Tibial artery (tissue), 4 donors: ENCODE results near the gene ZNF524.

Experiments used
- DNase-seq, 2 donors: peaks; one replicate each; pipeline ENCODE4 v3.0.0-alpha.2; 2019
- H3K27ac ChIP-seq, 2 donors: fragments of 200-600 bp; sonication (generic) in 1 of 2; 1 replicate in 1 of 2; 2 replicates in 1 of 2; pipeline ENCODE4 v1.5.1; 2018 to 2019; ENCODE audit warnings: mild to moderate bottlenecking in 1 of 2
- H3K27me3 ChIP-seq, 2 donors: fragments of 200-600 bp; sonication (generic) in 1 of 2; one replicate each; pipeline versions ENCODE4 v1.5.1 to v1.6.0; 2016 to 2019
- H3K36me3 ChIP-seq, 3 donors: fragments of 200-600 bp; sonication (generic) in 2 of 3; one replicate each; pipeline ENCODE4 v1.5.1; 2016 to 2019; ENCODE audit warnings: mild to moderate bottlenecking in 2 of 3
- H3K4me1 ChIP-seq, 4 donors: fragments of 200-600 bp; sonication (generic) in 2 of 4; 1 replicate in 3 of 4; 2 replicates in 1 of 4; pipeline ENCODE4 v1.5.1; 2016 to 2019
- H3K4me3 ChIP-seq, 2 donors: fragments of 200-600 bp; sonication (generic) in 1 of 2; 1 replicate in 1 of 2; 2 replicates in 1 of 2; pipeline ENCODE4 v1.5.1; 2018 to 2019; ENCODE audit warnings: mild to moderate bottlenecking in 2 of 2
- H3K9me3 ChIP-seq, 3 donors: fragments of 200-600 bp; sonication (generic) in 1 of 3; one replicate each; pipeline ENCODE4 v1.5.1; 2016 to 2019
- CTCF ChIP-seq, 2 experiments: fragments of 200-600 bp in 1 of 2; fragments of 450-650 bp in 1 of 2; IDR thresholded peaks; one replicate each; pipeline ENCODE4 v1.5.1; 2017 to 2019; ENCODE audit warnings: antibody characterized with exemption in 2 of 2, mild to moderate bottlenecking in 1 of 2, moderate library complexity in 1 of 2
- intact Hi-C: fragments of 100-400 bp; cut with DNase I; formaldehyde crosslinking; loops from one replicate; pipeline ENCODE4 v1.15.0; 2023; ENCODE audit warnings: low total_unique reads

The ZNF524 gene

GRCh38 chr19:55638864-55639359 lies 38.8 kb downstream of the ZNF524 start:
- intact Hi-C loops: loop anchor here (10.0 kb wide), 1 partner anchor 234 kb away; the partner anchor contains the start of gene UBE2S
- Histone ChIP-seq H3K9me3 (no peaks in the 10 kb centered on the region), H3K27me3 (no peaks in the 10 kb centered on the region), H3K36me3 (peaks cover 0 to 6% (median 0%) of the 10 kb centered on the region in 3 donors), H3K4me3 (no peak overlapping the region), H3K27ac (no peak overlapping the region), H3K4me1 (peaks cover 5 to 81% (median 67%) of the 10 kb centered on the region in 4 donors)
- peak in 1 of 2 experiments; percentile 21 for TF ChIP-seq CTCF (IDR thresholded peaks at IDR 0.05)
- DNase-seq: no peak

- intact Hi-C loops: no loop called here
- Histone ChIP-seq H3K4me1 (peaks cover 5 to 88% (median 68%) of the 10 kb centered on the region in 4 donors), H3K36me3 (peaks cover 0 to 12% (median 6%) of the 10 kb centered on the region in 3 donors), H3K4me3 (peak overlapping the region; percentile 86 to 92), H3K9me3 (no peaks in the 10 kb centered on the region), H3K27me3 (no peaks in the 10 kb centered on the region), H3K27ac (peak overlapping the region; percentile 92 to 95)
- peak; percentile 50 to 81 for DNase-seq
- TF ChIP-seq CTCF (IDR thresholded peaks at IDR 0.05): peak; percentile 37 to 38
Measured at GRCh38 chr19:55640043-55640576, 40.0 kb downstream of the ZNF524 start.

GRCh38 chr19:55640577-55641425 lies 40.7 kb downstream of the ZNF524 start, which contains the start of gene ZNF580:
ZNF580 (plus strand) TSS chr19:55641002; CDS start chr19:55642509, 1,507 bp downstream.
- H3K4me1 ChIP-seq: peaks cover 5 to 88% (median 66%) of the 10 kb centered on the region in 4 donors
- peak within 1 kb of the TSS; percentile 86 to 92 for H3K4me3 ChIP-seq
- peaks cover 0 to 19% (median 10%) of the 10 kb centered on the region in 3 donors for H3K36me3 ChIP-seq
- TF ChIP-seq CTCF (IDR thresholded peaks at IDR 0.05): no peak
- H3K27ac ChIP-seq: peak within 1 kb of the TSS; percentile 92 to 95
- peak in 1 of 2 donors; percentile 81 for DNase-seq
- no peaks in the 10 kb centered on the region for H3K27me3 ChIP-seq
- no peaks in the 10 kb centered on the region for H3K9me3 ChIP-seq
- intact Hi-C loops: no loop called here

- peak in 1 of 2 donors; percentile 29 for DNase-seq
- H3K4me3 ChIP-seq: peak overlapping the region; percentile 86 to 92
- no peaks in the 10 kb centered on the region for H3K9me3 ChIP-seq
- H3K4me1 ChIP-seq: peaks cover 2 to 80% (median 59%) of the 10 kb centered on the region in 4 donors
- intact Hi-C loops: no loop called here
- H3K27ac ChIP-seq: peak overlapping the region; percentile 92 to 95
- TF ChIP-seq CTCF (IDR thresholded peaks at IDR 0.05): no peak
- peaks cover 0 to 21% (median 10%) of the 10 kb centered on the region in 3 donors for H3K36me3 ChIP-seq
- H3K27me3 ChIP-seq: no peaks in the 10 kb centered on the region
Measured at GRCh38 chr19:55641426-55642152, 41.5 kb downstream of the ZNF524 start.
